A549 (cell line): ENCODE data around the gene IL17B.

ENCODE experiments used
- CBX2 ChIP-seq: fragments of 200-600 bp; sonication (generic); IDR thresholded peaks from 2 replicates; pipeline ENCODE4 v1.6.1; 2016; ENCODE audit warnings: low read depth, mild to moderate bottlenecking, borderline replicate concordance
- HOXB13 ChIP-seq: fragments of 250-450 bp; sonication (Bioruptor Pico); IDR thresholded peaks from 2 replicates; pipeline ENCODE4 v1.5.0; 2020; ENCODE audit warnings: low read depth, mild to moderate bottlenecking, moderate library complexity
- KDM1A ChIP-seq: fragments of 200-600 bp; sonication (generic); IDR thresholded peaks from 2 replicates; pipeline ENCODE4 v1.6.1; 2016; ENCODE audit warnings: low read depth, mild to moderate bottlenecking
- MAFK ChIP-seq: fragments of 450-650 bp; IDR thresholded peaks from 2 replicates; pipeline ENCODE4 v1.6.1; 2014; ENCODE audit not compliant: partially characterized antibody
- POLR2A ChIP-seq: IDR thresholded peaks from 2 replicates; pipeline ENCODE4 v1.6.1; 2012; ENCODE audit warnings: mild to moderate bottlenecking, low read length
- RAD21 ChIP-seq, 2 experiments: fragments of >200 bp in 1 of 2; sonication (Bioruptor Twin) in 1 of 2; formaldehyde crosslinking in 1 of 2; IDR thresholded peaks in 1 of 2; conservative IDR thresholded peaks in 1 of 2; 2 replicates in 1 of 2; 3 replicates in 1 of 2; pipeline ENCODE4 v1.6.1; 2012 to 2018; ENCODE audit warnings: inconsistent platforms in 1 of 2
- RNF2 ChIP-seq: fragments of 200-600 bp; sonication (generic); IDR thresholded peaks from 2 replicates; pipeline ENCODE4 v1.6.1; 2016; ENCODE audit warnings: low read depth, mild to moderate bottlenecking, antibody characterized with exemption, moderate library complexity, borderline replicate concordance
- SMC3 ChIP-seq: fragments of >200 bp; sonication (Bioruptor Twin); formaldehyde crosslinking; IDR thresholded peaks from 3 replicates; pipeline ENCODE4 v1.6.1; 2018; ENCODE audit warnings: inconsistent platforms
- TF ChIP-seq, protein P1 (sequence below): fragments of >200 bp; sonication (Bioruptor Twin); formaldehyde crosslinking; IDR thresholded peaks from 3 replicates; pipeline ENCODE4 v1.5.1; 2016
- TF ChIP-seq, protein P2 (sequence below): fragments of 250-450 bp; sonication (Bioruptor Pico); IDR thresholded peaks from 2 replicates; pipeline ENCODE4 v1.5.0; 2021; ENCODE audit warnings: mild to moderate bottlenecking, moderate library complexity, borderline replicate concordance
- TF ChIP-seq, protein P3 (sequence below): IDR thresholded peaks from 2 replicates; pipeline ENCODE4 v1.6.1; 2012

DNA sequence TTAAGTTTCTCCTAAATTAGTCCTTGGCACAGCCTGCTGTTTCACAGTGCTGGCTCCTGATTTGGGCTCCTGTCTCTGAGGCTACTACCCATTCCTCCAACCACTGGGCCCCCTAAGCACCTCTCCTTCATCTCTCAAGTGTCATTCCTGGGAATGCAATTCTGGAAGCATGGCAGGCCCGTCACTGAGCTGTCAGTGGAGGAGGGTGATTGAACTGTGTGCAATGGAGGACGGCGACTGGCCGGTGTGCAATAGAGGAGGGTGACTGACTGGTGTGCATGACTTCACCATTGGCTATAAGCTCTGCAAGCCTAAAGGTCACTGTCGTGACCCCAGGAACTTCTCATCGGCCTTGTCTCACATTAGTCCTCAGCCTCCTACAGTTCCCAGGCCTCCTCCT is 12.4 kb upstream of the IL17B start:
- TF ChIP-seq, protein P1, sequence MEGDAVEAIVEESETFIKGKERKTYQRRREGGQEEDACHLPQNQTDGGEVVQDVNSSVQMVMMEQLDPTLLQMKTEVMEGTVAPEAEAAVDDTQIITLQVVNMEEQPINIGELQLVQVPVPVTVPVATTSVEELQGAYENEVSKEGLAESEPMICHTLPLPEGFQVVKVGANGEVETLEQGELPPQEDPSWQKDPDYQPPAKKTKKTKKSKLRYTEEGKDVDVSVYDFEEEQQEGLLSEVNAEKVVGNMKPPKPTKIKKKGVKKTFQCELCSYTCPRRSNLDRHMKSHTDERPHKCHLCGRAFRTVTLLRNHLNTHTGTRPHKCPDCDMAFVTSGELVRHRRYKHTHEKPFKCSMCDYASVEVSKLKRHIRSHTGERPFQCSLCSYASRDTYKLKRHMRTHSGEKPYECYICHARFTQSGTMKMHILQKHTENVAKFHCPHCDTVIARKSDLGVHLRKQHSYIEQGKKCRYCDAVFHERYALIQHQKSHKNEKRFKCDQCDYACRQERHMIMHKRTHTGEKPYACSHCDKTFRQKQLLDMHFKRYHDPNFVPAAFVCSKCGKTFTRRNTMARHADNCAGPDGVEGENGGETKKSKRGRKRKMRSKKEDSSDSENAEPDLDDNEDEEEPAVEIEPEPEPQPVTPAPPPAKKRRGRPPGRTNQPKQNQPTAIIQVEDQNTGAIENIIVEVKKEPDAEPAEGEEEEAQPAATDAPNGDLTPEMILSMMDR, result no peak
- TF ChIP-seq HOXB13 (CRISPR knock-in tag) (no peak), POLR2A (no peak), CBX2 (no peak), RNF2 (no peak), SMC3 (no peak), RAD21 (conservative IDR thresholded peaks at IDR 0.05 in 1 of 2, IDR thresholded peaks at IDR 0.05 in 1 of 2) (no peak), KDM1A (no peak), MAFK (no peak)
- TF ChIP-seq, protein P2, sequence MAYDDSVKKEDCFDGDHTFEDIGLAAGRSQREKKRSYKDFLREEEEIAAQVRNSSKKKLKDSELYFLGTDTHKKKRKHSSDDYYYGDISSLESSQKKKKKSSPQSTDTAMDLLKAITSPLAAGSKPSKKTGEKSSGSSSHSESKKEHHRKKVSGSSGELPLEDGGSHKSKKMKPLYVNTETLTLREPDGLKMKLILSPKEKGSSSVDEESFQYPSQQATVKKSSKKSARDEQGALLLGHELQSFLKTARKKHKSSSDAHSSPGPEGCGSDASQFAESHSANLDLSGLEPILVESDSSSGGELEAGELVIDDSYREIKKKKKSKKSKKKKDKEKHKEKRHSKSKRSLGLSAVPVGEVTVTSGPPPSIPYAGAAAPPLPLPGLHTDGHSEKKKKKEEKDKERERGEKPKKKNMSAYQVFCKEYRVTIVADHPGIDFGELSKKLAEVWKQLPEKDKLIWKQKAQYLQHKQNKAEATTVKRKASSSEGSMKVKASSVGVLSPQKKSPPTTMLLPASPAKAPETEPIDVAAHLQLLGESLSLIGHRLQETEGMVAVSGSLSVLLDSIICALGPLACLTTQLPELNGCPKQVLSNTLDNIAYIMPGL (CRISPR knock-in tag), result no peak
- TF ChIP-seq, protein P3, sequence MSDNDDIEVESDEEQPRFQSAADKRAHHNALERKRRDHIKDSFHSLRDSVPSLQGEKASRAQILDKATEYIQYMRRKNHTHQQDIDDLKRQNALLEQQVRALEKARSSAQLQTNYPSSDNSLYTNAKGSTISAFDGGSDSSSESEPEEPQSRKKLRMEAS, result no peak
